Forelimb muscle (tissue), 1 donor: ENCODE measurements around the gene METTL6. TPM values are rescaled to one million over a fixed set of nuclear protein-coding genes. Genes with fewer than 3 reads are reported as not detected.
"Not testable (repeated sequence)": the region's sequence is repeated elsewhere in the genome, so short reads cannot be mapped to it uniquely, and the experiment has no call there.

Source experiments
- DNase-seq: peaks from one replicate; pipeline ENCODE4 v3.0.0-alpha.2; 2013; ENCODE audit warnings: low read depth
- polyA plus RNA-seq: library from polyadenylated mRNA; unstranded; fragments of 120-200 nt; gene quantifications from one replicate; pipeline ENCODE4 v1.2.1, GENCODE V29; 2013; ENCODE audit not compliant: insufficient read length

METTL6 gene
- polyA plus RNA-seq, 1 donor = 17.1 TPM

- no peak for DNase-seq
Measured at GRCh38 chr3:15375461-15376000, 51.8 kb downstream of the METTL6 start.

- no peak for DNase-seq
Measured at GRCh38 chr3:15372918-15373317, 54.4 kb downstream of the METTL6 start.

GRCh38 chr3:15368561-15369135, 58.7 kb downstream of the METTL6 start:
- DNase-seq = no peak

GRCh38 chr3:15367059-15367458, 60.3 kb downstream of the METTL6 start:
- DNase-seq = no peak

GRCh38 chr3:15364078-15364477, 63.3 kb downstream of the METTL6 start:
- DNase-seq = not testable (repeated sequence)

DNA sequence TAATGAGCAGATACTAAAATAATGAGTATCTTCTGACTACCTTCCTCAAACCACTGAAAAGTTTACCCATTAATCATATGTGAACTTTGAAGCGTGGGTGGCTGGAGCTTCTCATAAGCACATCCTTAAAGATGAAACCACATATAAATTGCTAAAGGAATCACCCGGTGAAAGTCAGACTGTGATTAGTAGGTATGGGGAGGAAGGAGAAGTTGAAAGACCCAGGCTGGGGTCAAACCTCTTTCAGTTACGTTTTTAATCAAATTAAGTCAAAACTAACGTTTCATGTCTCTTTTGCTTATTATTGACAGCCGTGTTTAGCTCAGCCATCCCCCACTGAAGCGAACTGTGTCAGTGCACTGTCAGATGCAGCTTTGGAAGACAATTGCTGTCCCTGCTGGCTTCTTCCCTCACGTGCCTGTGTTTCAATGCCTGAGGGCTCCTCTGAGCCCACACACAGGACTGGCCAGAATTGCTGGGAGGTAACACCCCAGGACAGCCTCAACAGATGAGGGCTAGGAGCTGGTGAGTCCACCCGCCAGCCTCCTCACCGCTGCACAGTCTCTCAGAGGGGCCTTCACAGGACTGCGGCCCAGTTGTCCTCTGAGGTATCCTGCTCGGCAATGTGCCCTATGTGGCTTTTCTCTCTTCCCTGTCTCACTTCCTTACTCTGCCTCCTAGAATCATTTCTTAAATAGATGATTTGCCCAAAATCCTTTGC, 65.7 kb downstream of the METTL6 start:
- DNase-seq = no peak

- no peak for DNase-seq
Measured at GRCh38 chr3:15360788-15361493, 66.4 kb downstream of the METTL6 start.

Other genes starting within 250 kb of the METTL6 start
- 24.9 TPM for gene CAPN7, start 221.3 kb downstream of the METTL6 start, polyA plus RNA-seq
- gene SH3BP5, start 95.0 kb downstream of the METTL6 start, polyA plus RNA-seq = 24.9 TPM
- 11.3 TPM for gene EAF1, start 54 bp upstream of the METTL6 start, polyA plus RNA-seq
- 24.7 TPM for gene COLQ, start 94.2 kb upstream of the METTL6 start, polyA plus RNA-seq
- 6.9 TPM for gene HACL1, start 174.0 kb upstream of the METTL6 start, polyA plus RNA-seq
- gene BTD, start 174.2 kb upstream of the METTL6 start, polyA plus RNA-seq = 11.6 TPM